MG63 (cell line): Measurements from ENCODE around the gene CDH6. TPM values are rescaled to one million over a fixed set of nuclear protein-coding genes. Genes with fewer than 3 reads are reported as not detected.

Source experiments
- DNase-seq: peaks from one replicate; pipeline ENCODE4 v3.0.0-alpha.2; 2020
- H3K27me3 ChIP-seq: fragments of 250-450 bp; sonication (Bioruptor Pico); 2 replicates; pipeline ENCODE4 v1.5.1; 2020; ENCODE audit warnings: mild to moderate bottlenecking, moderate library complexity
- H3K36me3 ChIP-seq: fragments of 250-450 bp; sonication (Bioruptor Pico); 2 replicates; pipeline ENCODE4 v1.5.1; 2020; ENCODE audit warnings: mild to moderate bottlenecking, moderate library complexity
- H3K4me3 ChIP-seq: fragments of 250-450 bp; sonication (Bioruptor Pico); 2 replicates; pipeline ENCODE4 v1.5.1; 2020; ENCODE audit warnings: mild to moderate bottlenecking, moderate library complexity
- H3K9me3 ChIP-seq: fragments of 250-450 bp; sonication (Bioruptor Pico); 2 replicates; pipeline ENCODE4 v1.5.1; 2020; ENCODE audit warnings: mild to moderate bottlenecking, moderate library complexity
- total RNA-seq: library from RNA; depleted of rRNA; stranded (reverse); fragments of >200 nt; shearing (Covaris generic); gene quantifications from 2 replicates; pipeline ENCODE4 v1.2.3, GENCODE V29; 2014; ENCODE audit warnings: low replicate concordance

CDH6 gene
- total RNA-seq, 1 experiment from 2014 or later: 244 TPM

- Histone ChIP-seq H3K9me3 (no peaks in the 10 kb centered on the region), H3K27me3 (no peaks in the 10 kb centered on the region), H3K4me3 (no peak overlapping the region), H3K36me3 (no peaks in the 10 kb centered on the region)
- DNase-seq: no peak
These were observed 172.3 kb downstream of the CDH6 start for GRCh38 chr5:31365776-31366175.

- no peak overlapping the region for H3K4me3 ChIP-seq
These were observed 173.5 kb downstream of the CDH6 start for GRCh38 chr5:31366941-31367340.

DNA sequence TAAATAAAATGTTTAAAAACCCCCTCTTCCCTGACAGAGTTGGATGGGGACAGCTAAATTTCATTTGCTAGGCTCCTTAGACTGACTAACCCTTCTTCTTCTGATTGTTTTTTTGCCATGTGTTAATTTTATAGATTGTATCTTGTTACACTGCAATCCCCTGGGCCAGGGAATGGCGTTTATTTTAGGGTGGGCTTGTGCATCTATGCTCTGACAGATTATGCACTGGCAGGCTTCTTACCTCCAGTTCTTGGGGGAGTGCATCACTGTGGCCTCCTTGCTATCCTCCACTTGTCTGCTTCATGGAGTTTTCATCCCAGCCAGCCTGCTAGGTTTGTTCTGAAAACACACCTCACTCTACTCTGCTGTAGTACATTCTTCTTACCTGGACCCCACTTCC lies 178.6 kb downstream of the CDH6 start:
- Histone ChIP-seq H3K4me3 (no peak overlapping the region), H3K9me3 (no peaks in the 10 kb centered on the region), H3K36me3 (no peaks in the 10 kb centered on the region), H3K27me3 (no peaks in the 10 kb centered on the region)
- no peak for DNase-seq

More at GRCh38 chr5:31366941-31367340, 173.5 kb downstream of the CDH6 start:
- Histone ChIP-seq H3K9me3 (no peaks in the 10 kb centered on the region), H3K36me3 (no peaks in the 10 kb centered on the region), H3K27me3 (no peaks in the 10 kb centered on the region)
- DNase-seq: peak; percentile 79

GRCh38 chr5:31375999-31376720 lies 182.7 kb downstream of the CDH6 start:
- DNase-seq: no peak
- H3K4me3 ChIP-seq: no peak overlapping the region
- no peaks in the 10 kb centered on the region for H3K36me3 ChIP-seq
- H3K27me3 ChIP-seq: no peaks in the 10 kb centered on the region
- no peaks in the 10 kb centered on the region for H3K9me3 ChIP-seq

DNA sequence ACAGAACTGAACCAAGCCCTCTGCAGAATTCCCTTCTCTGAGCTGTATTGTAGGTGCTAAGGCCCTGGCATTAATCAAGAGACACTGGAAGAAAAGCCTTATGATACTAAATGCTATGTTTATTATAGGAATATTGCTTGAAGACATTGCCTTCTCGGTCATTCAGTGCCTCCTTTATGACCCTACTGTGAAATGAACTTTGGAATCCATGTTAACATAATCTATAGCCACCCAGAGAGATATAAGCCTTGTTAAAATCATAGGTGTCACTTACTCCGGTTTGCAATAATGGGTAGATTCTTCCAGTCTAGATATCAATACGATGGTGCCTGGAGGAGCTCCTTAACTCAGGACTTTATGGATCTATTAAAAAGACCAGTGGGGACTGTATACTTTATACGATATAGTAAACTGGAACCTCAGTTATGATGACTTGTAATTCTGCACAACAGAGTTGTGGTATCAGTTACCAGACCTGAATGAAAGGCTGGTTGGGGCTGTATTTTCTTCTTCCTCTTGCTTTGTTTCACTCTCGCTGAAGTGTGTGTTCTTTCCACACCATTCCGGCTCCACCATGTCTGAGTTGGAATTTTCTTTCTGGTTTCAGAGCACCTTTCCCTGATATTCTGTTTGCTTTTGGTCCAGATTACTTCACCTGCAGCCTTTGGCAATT lies 183.9 kb downstream of the CDH6 start:
- no peaks in the 10 kb centered on the region for H3K36me3 ChIP-seq
- H3K4me3 ChIP-seq: no peak overlapping the region
- DNase-seq: no peak
- H3K9me3 ChIP-seq: no peaks in the 10 kb centered on the region
- no peaks in the 10 kb centered on the region for H3K27me3 ChIP-seq

DNA sequence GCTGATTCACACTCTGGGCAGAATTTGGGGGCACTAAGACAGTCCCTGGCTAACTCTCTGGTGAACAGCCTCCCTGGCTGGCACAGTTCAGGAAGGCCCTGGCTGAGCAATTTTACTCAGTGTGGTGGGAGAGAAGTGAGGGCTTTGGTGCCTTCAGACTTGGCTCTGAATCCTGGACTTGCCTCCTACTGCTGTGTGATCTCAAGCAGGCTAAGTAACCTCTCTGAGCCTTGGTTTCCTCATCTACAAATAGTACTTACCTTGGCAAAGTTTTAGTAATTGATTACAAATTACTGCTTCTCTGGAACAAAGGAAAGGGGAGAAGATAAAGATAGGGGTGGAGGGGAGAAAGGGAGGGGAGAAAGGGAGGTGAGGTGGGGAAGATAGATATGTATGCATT lies 184.7 kb downstream of the CDH6 start:
- DNase-seq: no peak
- no peaks in the 10 kb centered on the region for H3K27me3 ChIP-seq
- H3K4me3 ChIP-seq: no peak overlapping the region
- no peaks in the 10 kb centered on the region for H3K9me3 ChIP-seq
- no peaks in the 10 kb centered on the region for H3K36me3 ChIP-seq
